ENCODE results near the gene KRT6B.

- no peak for TF ChIP-seq CTCF (conservative IDR thresholded peaks at IDR 0.05; ENCODE audit: low read depth, low read length)
- no peak for TF ChIP-seq EZH2 (IDR thresholded peaks at IDR 0.05; ENCODE audit: borderline replicate concordance, low read depth, low read length, poor library complexity, severe bottlenecking)
Measured at GRCh38 chr12:52458861-52459260, 6.9 kb upstream of the KRT6B start.
